GM19455 (cell line): ENCODE results near the gene ZBTB7B.
"Not testable (repeated sequence)": the region's sequence is repeated elsewhere in the genome, so short reads cannot be mapped to it uniquely, and the experiment has no call there.

ENCODE experiments used
- ATAC-seq: cut with Tn5 transposase; IDR thresholded peaks from one replicate; pipeline ENCODE4 v1.9.1; 2021; ENCODE audit not compliant: unreplicated experiment

The ZBTB7B gene

DNA sequence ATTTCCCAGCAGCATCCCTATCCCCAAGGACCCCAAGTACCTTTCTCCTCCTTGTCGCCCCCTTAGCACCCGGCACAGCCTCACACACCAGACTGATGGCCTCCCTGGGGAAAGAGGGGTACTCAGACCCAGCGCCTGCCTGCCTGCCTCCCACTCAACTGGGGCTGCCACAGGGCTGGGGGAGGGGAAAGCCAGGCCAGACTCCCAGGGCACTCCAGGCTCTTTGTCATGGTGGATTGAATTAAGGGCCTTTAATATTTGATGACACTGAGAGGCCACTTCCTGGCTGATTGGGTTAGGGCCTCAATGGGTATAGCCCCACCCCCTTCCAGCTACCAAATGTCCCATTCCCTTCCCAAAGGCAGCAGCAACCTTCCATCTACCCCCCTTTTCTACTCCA lies 33.9 kb upstream of the ZBTB7B start:
- ATAC-seq = no peak

DNA sequence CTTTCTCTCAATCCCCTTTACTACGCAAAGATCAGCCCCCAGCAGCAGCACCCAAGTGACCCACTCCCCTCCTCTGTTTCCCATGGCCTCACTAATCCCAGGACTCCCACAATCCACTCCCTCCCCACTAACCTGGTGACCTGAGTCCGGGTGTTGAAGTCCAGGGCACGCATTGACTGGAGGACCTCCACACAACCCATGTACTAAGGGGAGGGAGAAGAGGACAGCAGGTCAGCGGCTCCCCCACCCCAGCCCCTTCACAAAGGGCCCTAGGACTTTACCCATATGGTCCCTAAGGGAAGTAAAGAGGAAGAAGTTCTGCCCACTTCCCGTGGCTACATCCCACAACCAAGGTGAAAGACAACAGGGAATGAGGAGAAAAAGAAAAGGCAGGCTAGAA lies 33.4 kb upstream of the ZBTB7B start:
- no peak for ATAC-seq

DNA sequence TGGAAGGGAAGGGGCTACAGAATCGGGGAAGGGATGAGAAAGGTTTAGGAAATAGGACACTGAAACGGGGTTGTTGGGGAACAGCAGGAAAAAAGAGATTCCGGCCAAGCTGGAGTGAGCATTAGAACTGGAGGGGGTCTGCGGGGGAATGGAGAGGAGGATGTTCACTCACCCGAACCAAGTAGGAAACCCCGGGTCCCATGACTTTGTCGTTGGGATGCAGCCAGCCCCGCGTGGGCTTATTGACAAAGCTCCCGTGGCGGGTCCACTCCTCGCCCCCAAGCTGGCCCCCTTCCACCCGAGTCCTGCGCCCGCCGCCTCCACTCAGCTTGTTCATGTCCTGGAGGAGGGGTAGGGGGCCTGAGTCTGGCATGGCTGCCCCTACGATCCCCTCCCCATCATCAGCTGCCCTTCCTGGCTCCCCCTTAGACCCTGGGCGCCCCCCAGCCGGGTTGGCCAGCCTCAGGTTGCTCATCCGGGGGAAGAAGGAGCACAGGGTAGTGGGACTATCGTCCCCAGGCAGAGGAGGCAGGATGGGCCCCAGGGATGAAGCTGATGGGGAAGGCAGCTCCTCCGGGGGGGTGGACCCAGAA lies 32.6 kb upstream of the ZBTB7B start:
- no peak for ATAC-seq

DNA sequence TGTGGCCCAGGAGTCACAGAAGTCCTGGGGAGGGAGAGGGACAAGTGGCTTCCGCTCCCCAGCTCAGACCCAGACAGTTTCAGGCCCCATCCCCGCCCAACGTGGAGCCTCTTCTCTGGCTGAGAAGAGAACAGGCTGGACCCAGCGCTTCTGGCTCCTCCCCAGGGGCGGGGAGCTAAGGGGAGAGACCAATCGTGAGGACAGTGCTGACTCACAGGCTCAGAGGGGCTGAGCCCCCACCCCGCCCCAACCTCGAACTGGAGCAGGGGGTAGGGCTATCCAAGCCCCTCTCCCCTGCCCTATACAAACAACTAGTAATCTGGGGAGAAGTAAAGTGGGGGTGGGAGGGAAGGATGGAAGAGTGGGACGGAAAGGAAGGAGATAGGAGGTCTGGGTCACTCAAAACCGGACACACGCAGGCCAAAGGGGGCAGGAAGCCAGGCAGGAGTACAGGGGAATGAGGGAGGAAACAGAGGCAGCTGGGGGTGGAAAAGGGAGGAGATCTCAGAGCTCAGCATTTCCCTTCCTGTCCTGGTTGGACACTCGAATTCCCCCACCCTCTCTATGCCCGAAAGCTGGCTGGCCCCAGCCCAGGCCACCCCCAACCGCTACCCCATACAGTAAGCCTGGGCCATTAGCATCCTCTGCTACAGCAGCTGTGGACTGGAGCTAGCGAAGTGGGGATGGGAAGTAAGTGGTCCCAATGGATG lies 31.8 kb upstream of the ZBTB7B start, which contains the start of gene SHC1:
SHC1 (minus strand) TSS at position 117 of the 710 bp plus-strand sequence. CDS start 221 bp downstream, outside the sequence.
- no peak for ATAC-seq

DNA sequence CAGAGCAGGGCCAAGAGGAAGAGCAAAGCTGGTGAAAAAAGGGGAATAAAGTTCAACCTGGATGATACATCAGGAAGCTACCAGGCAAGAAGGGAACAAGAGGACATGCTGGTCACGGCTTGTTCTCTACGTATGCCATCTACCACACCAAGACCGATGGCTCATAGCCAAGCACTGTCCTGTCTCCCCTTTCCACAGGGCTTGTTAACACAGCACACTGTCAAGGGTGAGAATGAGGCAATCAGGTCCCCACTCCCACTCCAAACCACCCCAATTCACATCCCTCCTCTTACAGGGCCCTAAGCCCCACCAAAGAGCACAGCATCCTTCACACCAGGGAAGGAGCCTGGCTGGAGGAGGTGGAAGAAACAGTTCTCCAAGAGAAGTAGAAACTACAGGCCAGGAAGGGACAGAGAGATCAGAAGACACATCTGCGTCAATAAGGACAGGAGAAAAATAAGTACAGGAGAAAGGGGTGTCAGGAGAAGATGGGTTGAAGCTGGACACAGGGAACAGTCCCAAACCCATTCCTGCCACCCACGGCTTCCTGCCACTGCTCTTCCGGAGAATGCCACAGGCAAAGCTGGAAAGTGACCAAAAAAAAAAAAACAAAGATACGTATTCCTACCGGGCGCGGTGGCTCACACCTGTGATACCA lies 31.1 kb upstream of the ZBTB7B start:
- no peak for ATAC-seq

DNA sequence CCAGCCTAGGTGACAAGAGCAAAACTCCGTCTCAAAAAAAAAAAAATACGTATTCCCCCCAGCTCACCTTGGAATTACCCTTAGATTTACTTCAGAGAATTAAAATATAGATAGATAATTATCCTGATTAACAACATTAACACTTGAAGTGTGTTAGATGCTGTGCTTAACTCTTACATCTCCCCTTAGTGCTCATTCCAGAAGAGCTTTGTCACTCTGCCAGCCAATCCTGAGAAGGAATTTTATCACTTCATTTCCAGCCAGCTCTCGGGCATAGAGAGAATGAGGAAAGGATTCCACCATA lies 30.4 kb upstream of the ZBTB7B start:
- ATAC-seq = no peak

DNA sequence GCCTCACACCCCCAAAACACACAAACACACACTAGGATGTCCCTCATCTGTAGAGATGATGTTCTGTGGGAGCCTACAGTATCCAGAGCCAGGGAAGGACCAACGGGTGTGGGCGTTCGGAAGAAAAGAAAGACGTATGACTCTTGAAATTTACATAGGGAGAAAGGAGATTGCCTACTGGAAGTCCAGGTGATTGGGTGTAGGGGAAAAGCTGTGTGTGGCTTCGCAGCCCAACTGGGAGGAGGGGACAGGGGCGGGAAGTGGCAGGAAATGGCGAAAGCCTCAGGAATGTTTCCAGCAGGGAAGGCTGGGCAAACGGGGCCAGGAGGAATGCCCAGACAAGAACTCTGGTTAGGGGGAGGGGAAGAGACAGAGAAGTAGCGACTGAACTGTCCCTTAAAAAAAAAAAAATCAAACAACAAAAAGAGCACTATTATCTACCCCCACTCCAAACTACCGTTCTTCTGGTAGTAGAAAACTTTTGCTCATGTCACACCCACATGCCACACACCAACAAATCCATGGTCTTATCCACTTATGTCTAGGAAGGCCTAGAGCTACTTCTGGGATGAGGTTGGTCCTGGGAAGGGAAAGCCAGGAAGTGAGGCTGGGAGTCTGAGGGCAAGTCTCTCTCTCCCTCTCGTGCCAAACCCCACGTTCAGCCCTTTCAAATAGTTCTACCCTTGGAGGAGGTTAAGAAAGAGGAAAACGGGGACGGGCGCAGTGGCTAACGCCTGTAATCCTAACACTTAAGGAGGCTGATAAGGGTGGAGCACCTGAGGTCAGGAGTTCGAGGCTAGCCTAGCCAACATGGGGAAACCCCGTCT lies 29.9 kb upstream of the ZBTB7B start:
- ATAC-seq = no peak

DNA sequence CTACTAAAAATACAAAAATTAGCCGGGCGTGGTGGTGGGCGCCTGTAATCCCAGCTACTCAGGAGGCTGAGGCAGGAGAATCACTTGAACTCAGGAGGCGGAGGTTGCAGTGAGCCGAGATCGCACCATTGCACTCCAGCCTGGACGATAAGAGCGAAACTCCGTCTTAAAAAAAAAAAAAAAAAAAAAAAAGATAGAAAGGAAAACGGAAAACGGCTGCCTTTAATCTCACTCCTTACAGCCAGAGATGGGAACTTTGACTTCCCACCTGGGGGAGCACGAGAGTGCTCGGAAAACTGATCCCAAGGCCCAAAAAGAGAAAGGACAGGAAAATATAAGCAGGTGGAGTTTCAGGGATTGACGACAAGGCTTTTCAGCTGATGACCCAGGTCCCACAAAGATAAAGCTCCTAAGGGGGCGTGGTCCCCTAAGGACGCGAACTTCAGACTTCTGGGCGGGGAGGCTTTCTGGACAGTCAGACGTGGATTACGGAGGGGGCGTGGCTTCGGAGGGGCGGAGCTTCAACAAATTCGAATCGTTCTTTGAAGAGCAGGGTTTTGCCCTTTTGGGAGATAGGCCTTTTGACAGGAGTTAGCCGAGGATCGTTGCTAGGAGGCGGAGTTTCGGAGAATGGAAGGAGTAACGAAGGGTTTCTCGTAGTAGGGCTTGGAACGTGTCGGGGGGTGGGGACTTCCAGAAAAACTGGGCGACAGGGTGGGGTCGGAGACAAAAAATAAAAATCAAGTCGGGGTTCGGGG lies 29.1 kb upstream of the ZBTB7B start:
- ATAC-seq = no peak

DNA sequence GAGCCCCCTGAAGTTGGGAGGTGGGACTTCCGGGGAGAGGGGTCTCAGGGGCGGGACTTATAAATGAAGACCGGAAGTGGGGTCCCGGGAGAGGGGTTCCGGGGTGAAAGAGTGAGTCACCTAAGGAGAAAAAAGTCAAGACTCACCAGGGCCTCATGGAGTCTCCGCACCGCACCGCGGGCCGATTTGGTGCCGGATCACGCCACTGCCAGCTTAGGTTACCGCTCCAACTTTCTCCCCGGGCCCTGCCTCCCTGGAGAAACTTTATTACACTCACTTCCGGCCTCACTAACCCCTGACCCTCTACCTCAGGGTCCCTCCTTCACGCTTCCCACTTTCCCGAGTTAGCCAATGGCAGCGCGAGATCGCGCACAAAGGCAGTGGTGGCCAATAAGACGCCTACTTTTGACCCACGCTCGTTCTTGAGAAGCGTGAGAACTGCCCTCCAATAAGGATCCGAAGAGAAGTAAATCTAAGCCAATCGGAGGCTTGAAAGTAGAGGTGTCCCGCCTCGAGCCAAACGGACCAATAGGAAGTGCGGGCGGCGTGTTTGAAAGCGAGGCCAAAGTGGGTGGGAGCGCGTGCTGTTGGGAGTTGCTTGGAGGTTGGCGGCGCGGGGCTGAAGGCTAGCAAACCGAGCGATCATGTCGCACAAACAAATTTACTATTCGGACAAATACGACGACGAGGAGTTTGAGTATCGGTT lies 28.3 kb upstream of the ZBTB7B start, which contains the start of gene CKS1B:
CKS1B (plus strand) TSS at position 580 of the 706 bp plus-strand sequence; CDS start at position 645, 65 bp downstream.
- ATAC-seq = peak; percentile 73

DNA sequence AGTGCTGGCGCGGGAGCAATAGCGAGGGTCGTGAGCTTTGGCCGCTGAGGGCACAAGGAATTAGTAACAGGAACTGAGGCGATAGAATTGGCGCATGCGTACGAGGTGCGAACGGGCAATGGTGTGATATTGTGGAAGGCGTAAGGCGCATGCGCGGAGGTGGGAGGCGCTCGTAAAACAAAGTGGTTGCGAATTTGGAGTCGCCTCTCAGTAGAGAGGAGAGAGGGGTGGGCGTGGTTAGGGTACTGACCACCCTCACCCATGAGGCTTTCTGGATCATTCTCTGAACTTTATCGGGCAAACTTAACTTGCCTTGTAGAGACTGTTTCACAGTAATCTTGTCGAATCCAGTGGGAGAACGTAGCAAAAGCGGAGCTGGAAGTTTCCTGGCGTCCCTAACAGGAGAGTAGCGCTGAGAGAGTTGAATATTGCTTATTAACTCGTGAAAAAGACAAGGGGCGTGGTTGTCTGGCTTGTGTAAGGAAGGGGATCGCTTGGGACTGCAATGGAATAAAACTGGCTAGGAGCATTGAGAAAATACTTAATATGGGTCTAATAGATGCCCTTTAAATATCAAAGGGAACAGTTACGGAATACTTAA lies 27.7 kb upstream of the ZBTB7B start:
- peak; percentile 51 for ATAC-seq

DNA sequence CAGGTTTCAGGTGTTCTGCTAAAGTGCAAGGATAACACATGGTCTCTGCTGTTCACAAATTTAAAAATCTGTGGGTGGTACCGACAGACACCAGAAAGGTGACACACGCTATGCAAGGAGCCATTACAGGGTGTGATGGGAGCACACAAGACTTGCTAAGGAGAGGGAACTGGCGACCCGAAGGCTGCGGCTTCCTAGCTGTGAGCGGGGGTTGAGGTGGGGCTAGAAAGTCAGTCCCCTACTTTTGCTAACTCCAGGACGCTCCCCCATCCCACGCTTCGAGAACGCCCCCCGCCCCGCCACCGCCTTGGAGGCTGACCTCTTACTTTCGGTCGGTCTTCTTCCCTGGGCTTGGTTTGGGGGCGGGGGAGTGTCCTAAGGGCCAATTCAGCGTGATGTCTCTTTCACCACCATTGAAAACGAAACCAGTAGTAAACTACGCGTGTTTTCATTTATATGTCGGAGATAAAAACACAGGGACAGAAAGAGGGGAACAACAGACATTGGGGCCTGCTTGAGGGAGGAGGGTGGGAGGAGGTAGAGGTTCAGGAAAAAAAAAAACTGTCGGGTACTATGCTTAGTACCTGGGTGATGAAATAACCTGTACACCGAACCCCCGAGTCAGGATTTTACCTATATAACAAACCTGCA lies 27.1 kb upstream of the ZBTB7B start:
- ATAC-seq = no peak

DNA sequence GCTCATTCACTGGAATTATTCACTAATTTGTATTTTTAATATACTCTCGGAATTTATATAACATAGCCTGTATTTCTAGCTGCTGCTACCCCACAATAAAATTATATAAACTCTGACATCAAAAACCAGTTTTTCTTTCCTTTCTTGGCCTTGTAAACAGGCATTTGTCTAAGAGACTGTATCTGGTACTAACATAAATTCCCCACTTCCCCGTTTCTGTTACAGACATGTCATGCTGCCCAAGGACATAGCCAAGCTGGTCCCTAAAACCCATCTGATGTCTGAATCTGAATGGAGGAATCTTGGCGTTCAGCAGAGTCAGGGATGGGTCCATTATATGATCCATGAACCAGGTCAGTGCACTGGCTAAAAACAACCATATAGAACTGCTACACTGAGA lies 24.8 kb upstream of the ZBTB7B start:
- ATAC-seq = not testable (repeated sequence)

DNA sequence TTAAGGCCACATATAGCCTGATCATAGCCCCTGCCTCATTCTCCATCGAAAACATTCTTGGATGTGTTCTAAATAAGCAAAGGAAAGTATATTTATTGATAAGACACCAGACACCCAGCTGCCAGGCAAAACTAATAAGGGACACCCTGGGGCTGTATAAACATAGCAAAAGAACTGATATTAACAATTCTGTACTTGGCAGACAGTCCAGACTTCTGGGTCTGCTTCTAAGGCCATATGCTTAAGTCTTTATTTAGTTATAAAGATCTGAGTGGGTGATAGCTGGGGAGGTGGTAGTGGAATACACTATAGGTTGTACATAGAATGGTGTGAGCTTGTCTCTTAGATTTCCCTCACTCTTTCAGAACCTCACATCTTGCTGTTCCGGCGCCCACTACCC lies 24.2 kb upstream of the ZBTB7B start:
- ATAC-seq = no peak

DNA sequence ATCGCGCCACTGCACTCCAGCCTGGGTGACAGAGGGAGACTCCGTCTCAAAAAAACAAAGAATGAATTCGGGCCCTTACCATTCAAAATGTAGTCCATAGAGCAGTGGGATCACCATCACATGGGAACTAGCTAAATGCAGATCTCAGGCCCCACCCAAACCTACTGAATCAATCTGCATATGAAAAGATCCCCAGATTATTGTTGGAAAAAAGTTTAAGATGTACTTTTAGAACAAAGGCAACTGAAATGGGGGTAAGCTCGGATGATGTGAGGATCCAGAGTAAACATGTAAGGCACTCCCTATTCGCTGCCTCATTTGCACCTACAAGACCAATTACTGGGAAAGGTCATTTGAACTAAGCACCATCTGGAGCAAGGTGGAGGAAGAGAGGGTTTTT lies 20.3 kb upstream of the ZBTB7B start:
- ATAC-seq = no peak

DNA sequence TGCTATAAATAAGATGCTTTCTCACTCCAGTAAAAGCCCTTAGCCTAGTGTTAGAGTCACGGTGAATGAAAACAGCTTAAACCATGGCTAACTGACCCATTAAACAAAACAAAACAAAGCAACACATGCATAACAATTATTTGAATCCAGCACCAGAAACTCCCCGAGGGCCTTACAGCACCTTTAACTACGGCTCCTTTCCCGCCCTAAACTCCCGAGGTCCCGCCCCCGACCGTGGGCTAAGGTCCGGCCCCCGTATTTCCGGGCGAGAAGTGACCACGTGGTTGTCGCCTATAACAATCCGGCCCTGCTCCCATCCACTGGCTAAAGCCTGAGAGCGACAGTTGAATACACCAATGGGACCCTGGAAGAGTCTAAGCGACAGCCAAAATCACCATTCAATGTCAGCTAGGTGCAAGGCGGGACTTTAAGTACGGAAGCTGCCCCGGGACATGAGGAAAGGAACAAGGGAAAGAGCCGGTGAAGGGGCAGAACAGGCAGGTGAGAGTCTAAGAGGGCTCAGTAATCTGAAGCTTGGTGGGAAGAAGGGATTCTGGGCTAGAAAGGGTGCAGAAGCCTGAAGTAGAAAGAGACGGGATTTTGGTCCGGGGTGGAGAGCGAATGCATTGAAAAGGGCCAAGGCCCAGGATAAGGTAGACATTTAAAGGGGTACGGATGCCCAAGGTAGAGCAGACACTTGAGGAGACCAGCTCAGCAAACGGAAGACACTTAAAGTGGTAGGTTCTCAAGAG lies 19.5 kb upstream of the ZBTB7B start, which contains the start of gene FLAD1:
FLAD1 (plus strand) TSS at position 448 of the 752 bp plus-strand sequence. CDS start 351 bp downstream, outside the sequence.
- peak; percentile 97 for ATAC-seq

DNA sequence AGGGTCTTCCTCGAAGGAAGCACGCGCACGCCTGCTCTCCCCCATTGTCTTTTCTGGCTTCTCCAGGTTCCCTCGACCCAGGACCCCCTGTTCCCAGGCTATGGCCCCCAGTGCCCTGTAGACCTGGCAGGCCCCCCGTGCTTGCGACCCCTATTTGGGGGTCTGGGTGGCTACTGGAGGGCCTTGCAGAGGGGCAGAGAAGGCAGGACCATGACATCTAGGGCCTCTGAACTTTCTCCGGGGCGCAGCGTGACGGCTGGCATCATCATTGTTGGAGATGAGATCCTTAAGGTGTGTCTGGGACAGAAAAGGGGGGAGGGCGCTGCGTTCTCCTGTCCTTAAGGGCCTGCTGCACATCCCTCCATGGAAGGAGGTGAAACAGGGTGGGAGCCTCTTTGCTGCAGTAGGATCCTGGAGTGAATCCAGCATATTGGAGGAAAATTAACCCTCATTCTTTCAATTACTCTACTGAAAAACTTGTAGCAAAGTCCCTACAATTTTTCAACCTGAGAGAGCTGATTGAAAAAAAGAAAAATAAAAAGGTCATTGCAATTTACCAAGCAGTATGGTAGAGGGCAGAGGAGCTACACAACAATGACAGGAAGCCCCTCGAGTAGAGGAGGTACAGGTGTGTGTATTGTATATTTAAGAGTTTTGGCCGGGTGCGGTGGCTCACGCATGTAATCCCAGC lies 18.7 kb upstream of the ZBTB7B start:
- no peak for ATAC-seq

DNA sequence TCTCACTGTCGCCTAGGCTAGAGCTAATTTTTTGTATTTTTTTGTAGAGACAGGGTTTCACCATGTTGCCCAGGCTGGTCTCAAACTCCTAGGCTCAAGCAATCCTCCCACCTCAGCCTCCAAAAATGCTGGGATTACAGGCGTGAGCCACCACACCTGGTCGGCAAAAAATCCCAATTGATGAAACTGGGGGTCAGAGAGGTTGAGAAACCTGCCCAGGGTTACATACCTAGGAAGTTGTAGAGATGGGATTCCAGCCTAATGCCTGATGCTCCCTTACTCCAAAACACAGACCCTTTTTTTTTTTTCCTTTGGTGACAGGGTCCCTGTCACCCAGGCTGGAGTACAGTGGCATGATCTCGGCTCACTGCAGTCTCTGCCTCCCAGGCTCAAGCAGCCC lies 15.9 kb upstream of the ZBTB7B start:
- not testable (repeated sequence) for ATAC-seq

DNA sequence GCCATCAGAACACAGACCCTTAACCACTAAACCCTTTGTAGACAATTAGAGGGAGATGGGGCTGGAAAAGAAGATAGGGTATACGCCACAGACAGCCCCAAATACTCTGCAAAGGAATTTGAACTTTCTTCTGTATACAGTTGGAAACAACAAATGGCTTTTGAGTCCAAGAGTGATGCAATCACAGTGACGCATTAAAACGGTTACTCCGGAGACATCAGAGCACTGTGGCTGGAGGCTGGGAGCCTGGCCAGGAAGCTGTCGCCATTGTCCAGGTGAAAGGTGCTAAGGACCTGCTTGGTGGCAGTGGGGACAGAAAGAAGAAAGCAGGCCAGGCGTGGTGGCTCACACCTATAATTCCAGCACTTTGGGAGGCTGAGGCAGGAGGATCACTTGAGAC lies 15.3 kb upstream of the ZBTB7B start:
- no peak for ATAC-seq
